ENCODE results near the gene PIBF1. TPM values are rescaled to one million over a fixed set of nuclear protein-coding genes. Genes with fewer than 3 reads are reported as not detected.

PIBF1 gene
- total RNA-seq, 1 experiment from 2014 or later = 12.9 TPM

- CTCF ChIA-PET = interaction anchor here (0.5 kb wide), 1 partner anchor 480 kb away, joined by 3 read pairs; no protein-coding TSS in a partner anchor
- no peaks in the 10 kb centered on the region for H3K9me3 Mint-ChIP-seq
- POLR2A ChIA-PET = no interaction called here
Observed at GRCh38 chr13:72852207-72852606, 70.3 kb downstream of the PIBF1 start.

More at GRCh38 chr13:72852207-72852606, 70.3 kb downstream of the PIBF1 start:
- ATAC-seq (no peak), DNase-seq (ENCODE audit: low spot score) (no peak)
- peaks cover 7% of the 10 kb centered on the region for H3K36me3 Mint-ChIP-seq
- no peaks in the 10 kb centered on the region for H3K27me3 Mint-ChIP-seq (ENCODE audit: low read depth)
- TF ChIP-seq OVOL2 (CRISPR knock-in tag; IDR thresholded peaks at IDR 0.05; ENCODE audit: borderline replicate concordance) (no peak), SMAD4 (CRISPR knock-in tag; IDR thresholded peaks at IDR 0.05) (no peak), SMAD3 (CRISPR knock-in tag; IDR thresholded peaks at IDR 0.05; ENCODE audit: borderline replicate concordance) (no peak), USF1 (CRISPR knock-in tag; IDR thresholded peaks at IDR 0.05) (no peak), ZNF138 (CRISPR knock-in tag; conservative IDR thresholded peaks at IDR 0.05) (no peak), CREM (CRISPR knock-in tag; IDR thresholded peaks at IDR 0.05) (no peak), FOXP1 (CRISPR knock-in tag; IDR thresholded peaks at IDR 0.05; ENCODE audit: borderline replicate concordance) (no peak), GRHL2 (CRISPR knock-in tag; IDR thresholded peaks at IDR 0.05; ENCODE audit: insufficient replicate concordance, severe bottlenecking) (no peak), ZNF263 (CRISPR knock-in tag; IDR thresholded peaks at IDR 0.05; ENCODE audit: low read depth) (no peak), PRRX2 (CRISPR knock-in tag; IDR thresholded peaks at IDR 0.05) (no peak), ZNF232 (CRISPR knock-in tag; IDR thresholded peaks at IDR 0.05) (no peak), ZNF512 (CRISPR knock-in tag; IDR thresholded peaks at IDR 0.05; ENCODE audit: borderline replicate concordance) (no peak)
- TF ChIP-seq, protein P1, sequence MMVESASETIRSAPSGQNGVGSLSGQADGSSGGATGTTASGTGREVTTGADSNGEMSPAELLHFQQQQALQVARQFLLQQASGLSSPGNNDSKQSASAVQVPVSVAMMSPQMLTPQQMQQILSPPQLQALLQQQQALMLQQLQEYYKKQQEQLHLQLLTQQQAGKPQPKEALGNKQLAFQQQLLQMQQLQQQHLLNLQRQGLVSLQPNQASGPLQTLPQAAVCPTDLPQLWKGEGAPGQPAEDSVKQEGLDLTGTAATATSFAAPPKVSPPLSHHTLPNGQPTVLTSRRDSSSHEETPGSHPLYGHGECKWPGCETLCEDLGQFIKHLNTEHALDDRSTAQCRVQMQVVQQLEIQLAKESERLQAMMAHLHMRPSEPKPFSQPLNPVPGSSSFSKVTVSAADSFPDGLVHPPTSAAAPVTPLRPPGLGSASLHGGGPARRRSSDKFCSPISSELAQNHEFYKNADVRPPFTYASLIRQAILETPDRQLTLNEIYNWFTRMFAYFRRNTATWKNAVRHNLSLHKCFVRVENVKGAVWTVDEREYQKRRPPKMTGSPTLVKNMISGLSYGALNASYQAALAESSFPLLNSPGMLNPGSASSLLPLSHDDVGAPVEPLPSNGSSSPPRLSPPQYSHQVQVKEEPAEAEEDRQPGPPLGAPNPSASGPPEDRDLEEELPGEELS (CRISPR knock-in tag; IDR thresholded peaks at IDR 0.05) = no peak
- TF ChIP-seq, protein P2, sequence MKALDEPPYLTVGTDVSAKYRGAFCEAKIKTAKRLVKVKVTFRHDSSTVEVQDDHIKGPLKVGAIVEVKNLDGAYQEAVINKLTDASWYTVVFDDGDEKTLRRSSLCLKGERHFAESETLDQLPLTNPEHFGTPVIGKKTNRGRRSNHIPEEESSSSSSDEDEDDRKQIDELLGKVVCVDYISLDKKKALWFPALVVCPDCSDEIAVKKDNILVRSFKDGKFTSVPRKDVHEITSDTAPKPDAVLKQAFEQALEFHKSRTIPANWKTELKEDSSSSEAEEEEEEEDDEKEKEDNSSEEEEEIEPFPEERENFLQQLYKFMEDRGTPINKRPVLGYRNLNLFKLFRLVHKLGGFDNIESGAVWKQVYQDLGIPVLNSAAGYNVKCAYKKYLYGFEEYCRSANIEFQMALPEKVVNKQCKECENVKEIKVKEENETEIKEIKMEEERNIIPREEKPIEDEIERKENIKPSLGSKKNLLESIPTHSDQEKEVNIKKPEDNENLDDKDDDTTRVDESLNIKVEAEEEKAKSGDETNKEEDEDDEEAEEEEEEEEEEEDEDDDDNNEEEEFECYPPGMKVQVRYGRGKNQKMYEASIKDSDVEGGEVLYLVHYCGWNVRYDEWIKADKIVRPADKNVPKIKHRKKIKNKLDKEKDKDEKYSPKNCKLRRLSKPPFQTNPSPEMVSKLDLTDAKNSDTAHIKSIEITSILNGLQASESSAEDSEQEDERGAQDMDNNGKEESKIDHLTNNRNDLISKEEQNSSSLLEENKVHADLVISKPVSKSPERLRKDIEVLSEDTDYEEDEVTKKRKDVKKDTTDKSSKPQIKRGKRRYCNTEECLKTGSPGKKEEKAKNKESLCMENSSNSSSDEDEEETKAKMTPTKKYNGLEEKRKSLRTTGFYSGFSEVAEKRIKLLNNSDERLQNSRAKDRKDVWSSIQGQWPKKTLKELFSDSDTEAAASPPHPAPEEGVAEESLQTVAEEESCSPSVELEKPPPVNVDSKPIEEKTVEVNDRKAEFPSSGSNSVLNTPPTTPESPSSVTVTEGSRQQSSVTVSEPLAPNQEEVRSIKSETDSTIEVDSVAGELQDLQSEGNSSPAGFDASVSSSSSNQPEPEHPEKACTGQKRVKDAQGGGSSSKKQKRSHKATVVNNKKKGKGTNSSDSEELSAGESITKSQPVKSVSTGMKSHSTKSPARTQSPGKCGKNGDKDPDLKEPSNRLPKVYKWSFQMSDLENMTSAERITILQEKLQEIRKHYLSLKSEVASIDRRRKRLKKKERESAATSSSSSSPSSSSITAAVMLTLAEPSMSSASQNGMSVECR (CRISPR knock-in tag; IDR thresholded peaks at IDR 0.05; ENCODE audit: borderline replicate concordance) = no peak
- TF ChIP-seq, protein P3, sequence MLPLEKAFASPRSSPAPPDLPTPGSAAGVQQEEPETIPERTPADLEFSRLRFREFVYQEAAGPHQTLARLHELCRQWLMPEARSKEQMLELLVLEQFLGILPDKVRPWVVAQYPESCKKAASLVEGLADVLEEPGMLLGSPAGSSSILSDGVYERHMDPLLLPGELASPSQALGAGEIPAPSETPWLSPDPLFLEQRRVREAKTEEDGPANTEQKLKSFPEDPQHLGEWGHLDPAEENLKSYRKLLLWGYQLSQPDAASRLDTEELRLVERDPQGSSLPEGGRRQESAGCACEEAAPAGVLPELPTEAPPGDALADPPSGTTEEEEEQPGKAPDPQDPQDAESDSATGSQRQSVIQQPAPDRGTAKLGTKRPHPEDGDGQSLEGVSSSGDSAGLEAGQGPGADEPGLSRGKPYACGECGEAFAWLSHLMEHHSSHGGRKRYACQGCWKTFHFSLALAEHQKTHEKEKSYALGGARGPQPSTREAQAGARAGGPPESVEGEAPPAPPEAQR (CRISPR knock-in tag; IDR thresholded peaks at IDR 0.05) = no peak
- TF ChIP-seq, protein P4, sequence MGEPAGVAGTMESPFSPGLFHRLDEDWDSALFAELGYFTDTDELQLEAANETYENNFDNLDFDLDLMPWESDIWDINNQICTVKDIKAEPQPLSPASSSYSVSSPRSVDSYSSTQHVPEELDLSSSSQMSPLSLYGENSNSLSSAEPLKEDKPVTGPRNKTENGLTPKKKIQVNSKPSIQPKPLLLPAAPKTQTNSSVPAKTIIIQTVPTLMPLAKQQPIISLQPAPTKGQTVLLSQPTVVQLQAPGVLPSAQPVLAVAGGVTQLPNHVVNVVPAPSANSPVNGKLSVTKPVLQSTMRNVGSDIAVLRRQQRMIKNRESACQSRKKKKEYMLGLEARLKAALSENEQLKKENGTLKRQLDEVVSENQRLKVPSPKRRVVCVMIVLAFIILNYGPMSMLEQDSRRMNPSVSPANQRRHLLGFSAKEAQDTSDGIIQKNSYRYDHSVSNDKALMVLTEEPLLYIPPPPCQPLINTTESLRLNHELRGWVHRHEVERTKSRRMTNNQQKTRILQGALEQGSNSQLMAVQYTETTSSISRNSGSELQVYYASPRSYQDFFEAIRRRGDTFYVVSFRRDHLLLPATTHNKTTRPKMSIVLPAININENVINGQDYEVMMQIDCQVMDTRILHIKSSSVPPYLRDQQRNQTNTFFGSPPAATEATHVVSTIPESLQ (CRISPR knock-in tag; IDR thresholded peaks at IDR 0.05) = no peak
- no peak overlapping the region for H3K4me3 Mint-ChIP-seq
- H3K27ac Mint-ChIP-seq = no peak overlapping the region
- H3K4me1 Mint-ChIP-seq = 0 out of 2 replicates have a peak, but pooled peaks cover 6% of the 10 kb centered on the region

Measured in WTC11 (cell line).